H1 (cell line): ENCODE data around the gene TLE1. TPM values are rescaled to one million over a fixed set of nuclear protein-coding genes. Genes with fewer than 3 reads are reported as not detected.

Experiments used
- CTCF ChIA-PET: fragments of 300-600 bp; sonication (Branson Sonifier 250); formaldehyde crosslinking; loops from one replicate; lab custom pipeline; 2021; ENCODE audit not compliant: partially characterized antibody; lab: Charles Lee
- POLR2A ChIA-PET: fragments of 300-600 bp; sonication (Branson Sonifier 250); formaldehyde crosslinking; loops from one replicate; lab custom pipeline; 2021; ENCODE audit warnings: inconsistent platforms; ENCODE audit not compliant: partially characterized antibody; lab: Charles Lee
- DNase-seq, 2 experiments: peaks; one replicate each; pipeline versions ENCODE4 v3.0.0 to v3.0.0-alpha.2; 2010 to 2022; ENCODE audit warnings: low spot score in 2 of 2, low read depth in 1 of 2, mixed read lengths in 1 of 2
- FAIRE-seq: peaks from 2 replicates; lab custom pipeline; 2011; peaks lifted over from hg19 to GRCh38; lab: Jason Lieb, UNC
- H2AFZ ChIP-seq: 2 replicates; pipeline ENCODE4 v1.8.1; 2012; ENCODE audit warnings: low read length, inconsistent platforms
- H2AK5ac ChIP-seq: 2 replicates; pipeline ENCODE4 v1.6.1; 2013; ENCODE audit warnings: low read depth, low read length
- H2BK120ac ChIP-seq: replicated peaks from 2 replicates; pipeline ENCODE3; 2013; ENCODE audit warnings: low read depth, low read length, inconsistent platforms
- H2BK12ac ChIP-seq: 2 replicates; pipeline ENCODE4 v1.6.1; 2013; ENCODE audit warnings: low read depth, low read length
- H2BK15ac ChIP-seq: 2 replicates; pipeline ENCODE4 v1.6.1; 2013; ENCODE audit warnings: low read length
- H2BK20ac ChIP-seq: 2 replicates; pipeline ENCODE4 v1.6.1; 2013; ENCODE audit warnings: low read length
- H2BK5ac ChIP-seq: 2 replicates; pipeline ENCODE4 v1.6.1; 2013; ENCODE audit warnings: low read depth, low read length
- H3K14ac ChIP-seq: 2 replicates; pipeline ENCODE4 v1.6.1; 2013; ENCODE audit warnings: inconsistent platforms; ENCODE audit not compliant: insufficient read length
- H3K18ac ChIP-seq: 2 replicates; pipeline ENCODE4 v1.6.1; 2013; ENCODE audit warnings: low read length; ENCODE audit errors: extremely low read depth
- H3K23ac ChIP-seq: 2 replicates; pipeline ENCODE4 v1.6.1; 2013; ENCODE audit warnings: inconsistent platforms; ENCODE audit not compliant: insufficient read length
- H3K23me2 ChIP-seq: 2 replicates; pipeline ENCODE4 v1.6.1; 2013; ENCODE audit warnings: low read depth, low read length
- H3K27ac ChIP-seq: 2 replicates; pipeline ENCODE4 v1.6.1; 2011; ENCODE audit warnings: low read depth, low read length, inconsistent platforms
- H3K27me3 ChIP-seq, 4 experiments: replicated peaks in 1 of 4; 1 replicate in 1 of 4; 2 replicates in 3 of 4; pipeline versions ENCODE4 v1.6.1 to v1.8.1; 2011 to 2013; ENCODE audit warnings: low read length in 3 of 4, mild to moderate bottlenecking in 3 of 4, inconsistent platforms in 2 of 4, mixed read lengths in 2 of 4, moderate library complexity in 1 of 4; ENCODE audit not compliant: control insufficient read depth in 3 of 4, insufficient read depth in 3 of 4; ENCODE audit errors: extremely low read depth in 1 of 4
- H3K36me3 ChIP-seq, 4 experiments: 2 replicates each; pipeline versions ENCODE4 v1.6.1 to v1.8.1; 2011 to 2013; ENCODE audit warnings: mild to moderate bottlenecking in 4 of 4, low read length in 3 of 4, moderate library complexity in 2 of 4, control low read depth in 1 of 4, inconsistent platforms in 1 of 4; ENCODE audit not compliant: insufficient read depth in 4 of 4, control insufficient read depth in 2 of 4
- H3K4ac ChIP-seq: replicated peaks from 2 replicates; pipeline ENCODE3; 2013; ENCODE audit warnings: low read length, low read depth, mixed read lengths, inconsistent platforms; ENCODE audit not compliant: insufficient read length
- H3K4me1 ChIP-seq, 4 experiments: replicated peaks in 1 of 4; 1 replicate in 1 of 4; 2 replicates in 3 of 4; pipeline versions ENCODE4 v1.6.1 to v1.8.1; 2011 to 2013; ENCODE audit warnings: low read length in 3 of 4, inconsistent platforms in 2 of 4, mixed read lengths in 1 of 4; ENCODE audit not compliant: insufficient read depth in 4 of 4, control insufficient read depth in 3 of 4
- H3K4me2 ChIP-seq, 2 experiments: 2 replicates each; pipeline versions ENCODE4 v1.6.1 to v1.8.1; 2011 to 2013; ENCODE audit warnings: low read depth in 2 of 2, low read length in 2 of 2, control low read depth in 1 of 2, inconsistent platforms in 1 of 2, mild to moderate bottlenecking in 1 of 2; ENCODE audit not compliant: insufficient read depth in 1 of 2
- H3K4me3 ChIP-seq, 4 experiments: fragments of 200-600, 300-600 bp in 1 of 4; sonication (generic), shearing (Covaris generic), sonication (Bioruptor Twin) in 1 of 4; 2 replicates each; pipeline versions ENCODE4 v1.5.1 to v1.8.1; 2011 to 2016; ENCODE audit warnings: low read length in 4 of 4, low read depth in 3 of 4, control low read depth in 2 of 4, inconsistent platforms in 2 of 4, mild to moderate bottlenecking in 2 of 4, mixed read lengths in 1 of 4, moderate library complexity in 1 of 4; ENCODE audit not compliant: insufficient read depth in 2 of 4; ENCODE audit errors: extremely low read depth in 1 of 4
- H3K56ac ChIP-seq: replicated peaks from 2 replicates; pipeline ENCODE3; 2013; ENCODE audit warnings: low read depth, mild to moderate bottlenecking, mixed read lengths, low read length, inconsistent platforms; ENCODE audit not compliant: insufficient read length
- H3K79me1 ChIP-seq: 2 replicates; pipeline ENCODE4 v1.6.1; 2013; ENCODE audit warnings: low read depth, low read length, control low read depth
- H3K79me2 ChIP-seq, 2 experiments: 2 replicates each; pipeline versions ENCODE4 v1.6.1 to v1.8.1; 2012 to 2013; ENCODE audit warnings: low read length in 2 of 2, mild to moderate bottlenecking in 2 of 2, inconsistent platforms in 1 of 2; ENCODE audit not compliant: insufficient read depth in 2 of 2, control insufficient read depth in 1 of 2
- H3K9ac ChIP-seq, 4 experiments: replicated peaks in 1 of 4; 1 replicate in 1 of 4; 2 replicates in 3 of 4; pipeline versions ENCODE4 v1.6.1 to v1.8.1; 2011 to 2013; ENCODE audit warnings: low read depth in 3 of 4, low read length in 3 of 4, control low read depth in 2 of 4, mild to moderate bottlenecking in 2 of 4, moderate library complexity in 2 of 4, inconsistent platforms in 1 of 4; ENCODE audit errors: extremely low read depth in 1 of 4
- H3K9me3 ChIP-seq, 2 experiments: 2 replicates each; pipeline versions ENCODE4 v1.6.1 to v1.8.1; 2012 to 2013; ENCODE audit warnings: mild to moderate bottlenecking in 2 of 2, moderate library complexity in 2 of 2, control low read depth in 1 of 2, inconsistent platforms in 1 of 2, low read depth in 1 of 2, low read length in 1 of 2, mixed read lengths in 1 of 2; ENCODE audit not compliant: insufficient read depth in 2 of 2
- H4K20me1 ChIP-seq, 2 experiments: replicated peaks in 1 of 2; 2 replicates each; pipeline versions ENCODE3 to v1.8.1; 2011 to 2013; ENCODE audit warnings: inconsistent platforms in 2 of 2, low read length in 2 of 2, mild to moderate bottlenecking in 1 of 2; ENCODE audit not compliant: insufficient read depth in 2 of 2, control insufficient read depth in 1 of 2
- H4K5ac ChIP-seq: 2 replicates; pipeline ENCODE4 v1.6.1; 2013; ENCODE audit warnings: low read length, low read depth, mixed read lengths, inconsistent platforms; ENCODE audit not compliant: insufficient read length
- H4K8ac ChIP-seq: 2 replicates; pipeline ENCODE4 v1.8.0; 2013; ENCODE audit warnings: mild to moderate bottlenecking, moderate library complexity, low read length, inconsistent platforms; ENCODE audit not compliant: insufficient read depth; ENCODE audit errors: extremely low read depth
- H4K91ac ChIP-seq: replicated peaks from 2 replicates; pipeline ENCODE3; 2013; ENCODE audit warnings: low read length, mixed read lengths, inconsistent platforms; ENCODE audit not compliant: insufficient read length
- EZH2 ChIP-seq: fragments of 200-600 bp; sonication (generic); IDR thresholded peaks from 2 replicates; pipeline ENCODE4 v1.7.1; 2012; ENCODE audit warnings: low read depth, mild to moderate bottlenecking, moderate library complexity, low read length, inconsistent platforms; ENCODE audit not compliant: severe bottlenecking
- WGBS, 2 experiments: shearing (Covaris generic) in 1 of 2; methylation state at CpG; one replicate each; pipeline versions ENCODE4 v1.1.6 to v1.1.7; 2013 to 2015; ENCODE audit warnings: low lambda C conversion rate in 2 of 2, mixed read lengths in 2 of 2, inconsistent platforms in 1 of 2, low coverage in 1 of 2, missing lambda C conversion rate in 1 of 2; ENCODE audit not compliant: insufficient replicate concordance in 2 of 2, insufficient coverage in 1 of 2, insufficient read length in 1 of 2; ENCODE audit errors: extremely low coverage in 1 of 2, missing lambda C conversion rate in 1 of 2; 5-methylcytosine and 5-hydroxymethylcytosine counted together
- polyA plus RNA-seq, 7 experiments: library from polyadenylated mRNA; depleted of rRNA in 3 of 7; stranded (reverse) in 5 of 7; unstranded in 2 of 7; fragments of >200 nt in 5 of 7; fragments of 200-250 nt in 2 of 7; gene quantifications; 1 replicate in 5 of 7; 2 replicates in 1 of 7; 4 replicates in 1 of 7; pipeline versions ENCODE4 v1.2.1 to v1.2.3, GENCODE V29; 2011 to 2013; ENCODE audit warnings: missing spikeins in 2 of 7, mixed read lengths in 2 of 7
- total RNA-seq: library from RNA; stranded (reverse); fragmentation: NEBNext Ultra II Directional; extraction: Animal tissue kit (Norgen Biotek cat#: 25700); gene quantifications from 2 replicates; pipeline ENCODE4 v1.2.1, GENCODE V29; 2021

TLE1 gene
- total and polyA plus RNA-seq, 2 of the 8 experiments (the other 6 are each of a cell fraction or from before 2014, with no cell fraction given): 81.8 to 91.6 TPM

DNA sequence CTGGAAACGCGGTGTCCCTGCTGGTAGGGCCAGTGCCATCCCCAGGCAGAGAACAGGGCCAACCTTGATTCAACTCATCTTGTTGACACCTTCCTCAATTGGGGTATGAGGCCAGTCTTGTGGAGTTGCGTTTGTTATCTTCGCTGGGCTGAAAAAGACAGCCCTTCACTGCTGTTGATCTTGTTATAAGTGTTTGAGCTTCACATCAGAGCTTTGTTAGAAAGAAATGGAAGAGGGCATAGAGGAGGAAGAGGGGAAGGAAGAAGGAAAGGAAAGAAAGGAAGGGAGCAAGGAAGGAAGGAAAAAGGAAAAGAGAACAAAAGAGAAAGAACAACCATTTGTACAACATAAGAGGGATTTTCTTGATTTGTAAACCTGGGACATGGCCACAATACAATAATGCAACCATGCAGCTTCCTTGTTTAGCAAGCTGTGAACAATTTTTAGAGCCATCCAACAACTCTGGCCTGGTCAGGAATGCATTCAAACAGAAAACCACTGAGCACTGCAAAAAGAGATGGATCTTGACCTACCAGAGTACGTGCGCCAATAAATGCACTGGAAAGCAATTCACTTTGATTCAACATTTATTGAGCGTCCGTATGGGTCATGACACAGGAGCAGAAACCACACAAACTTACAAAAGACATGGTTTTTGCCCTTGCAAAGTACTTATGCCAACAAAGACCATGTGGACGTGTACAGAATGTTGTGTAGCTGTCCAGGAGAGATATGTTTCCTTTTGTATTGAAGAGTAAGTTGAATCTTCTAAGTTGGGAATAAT is 152.9 kb downstream of the TLE1 start:
- CTCF ChIA-PET: interaction anchor here (0.6 to 1.4 kb wide), 4 partner anchors 14 to 768 kb away, joined by 3 to 4 read pairs (median 4); no protein-coding TSS in a partner anchor
- Histone ChIP-seq H2BK120ac (no peak overlapping the region), H3K56ac (no peak overlapping the region), H2BK20ac (no peak overlapping the region), H3K18ac (no peak overlapping the region), H3K4me3 (no peak overlapping the region), H2BK5ac (no peak overlapping the region), H4K8ac (no peak overlapping the region), H3K4me1 (peaks cover 0 to 2% (median under 1%) of the 10 kb centered on the region in 4 experiments; a peak in 1 of 7 replicates), H3K27ac (no peak overlapping the region), H3K79me1 (no peaks in the 10 kb centered on the region), H2AK5ac (no peak overlapping the region), H2BK15ac (no peak overlapping the region), H3K23ac (no peak overlapping the region), H4K5ac (no peak overlapping the region), H3K27me3 (no peaks in the 10 kb centered on the region), H2BK12ac (no peak overlapping the region), H3K4ac (no peak overlapping the region), H3K4me2 (no peak overlapping the region), H3K9me3 (no peaks in the 10 kb centered on the region), H3K14ac (no peak overlapping the region), H3K36me3 (no peaks in the 10 kb centered on the region), H3K23me2 (no peaks in the 10 kb centered on the region), H4K20me1 (no peaks in the 10 kb centered on the region), H2AFZ (no peak overlapping the region), H4K91ac (no peak overlapping the region), H3K9ac (no peak overlapping the region), H3K79me2 (no peaks in the 10 kb centered on the region)
- 91% methylated on average over 9 of the region's 9 CpGs; no CpG with 5 or more reads in 1 of the 2 experiments for WGBS, 2 experiments
- POLR2A ChIA-PET: no interaction called here
- FAIRE-seq (no peak), DNase-seq (no peak)
- no peak for TF ChIP-seq EZH2
